HG03571 (cell line): ENCODE measurements around the gene TUBGCP2.
"Not testable (repeated sequence)": the region's sequence is repeated elsewhere in the genome, so short reads cannot be mapped to it uniquely, and the experiment has no call there.

Experiments used
- ATAC-seq: cut with Tn5 transposase; IDR thresholded peaks from one replicate; pipeline ENCODE4 v1.9.1; 2021; ENCODE audit not compliant: unreplicated experiment

Gene TUBGCP2

DNA sequence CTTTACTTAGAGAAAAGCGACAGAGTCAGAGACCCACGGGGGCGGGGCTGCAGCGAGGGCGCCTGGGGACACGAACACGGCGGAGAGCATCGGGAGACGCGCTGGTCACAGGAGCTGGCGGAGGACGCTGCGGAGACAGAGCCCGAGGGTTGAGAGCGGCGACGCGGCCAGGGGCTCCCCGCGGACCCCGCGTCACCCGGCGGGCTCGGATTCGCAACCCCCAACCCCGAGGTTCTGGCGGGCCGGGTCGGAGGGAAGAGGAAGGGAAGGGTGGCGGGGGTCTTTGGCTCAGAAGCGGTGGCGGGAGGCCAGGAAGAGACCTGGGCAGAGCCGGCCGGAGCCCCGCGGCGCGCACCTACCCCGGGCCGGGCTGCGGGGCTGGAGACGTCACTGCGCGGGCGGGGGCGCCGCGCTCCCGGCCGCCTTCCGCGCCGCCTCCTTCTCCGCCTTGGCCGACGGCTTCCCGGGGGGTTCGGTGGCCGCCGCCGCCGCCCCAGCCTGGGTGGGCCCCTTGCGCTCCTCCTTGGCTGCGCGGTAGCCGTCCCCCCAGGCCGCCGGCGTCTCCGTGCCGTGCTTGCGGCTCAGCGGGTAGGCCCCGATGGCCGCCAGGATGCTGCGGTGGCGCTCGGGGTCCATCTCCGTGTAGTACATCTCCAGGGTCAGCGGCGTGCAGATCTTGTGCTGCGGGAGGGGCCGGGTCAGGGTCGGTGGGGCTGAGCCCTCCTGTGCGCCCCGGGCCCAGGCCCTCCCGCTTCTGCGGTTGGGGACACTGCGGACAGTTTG is 17.0 kb upstream of the TUBGCP2 start:
- no peak for ATAC-seq

GRCh38 chr10:133324857-133325260 is 16.2 kb upstream of the TUBGCP2 start:
- ATAC-seq, result no peak

DNA sequence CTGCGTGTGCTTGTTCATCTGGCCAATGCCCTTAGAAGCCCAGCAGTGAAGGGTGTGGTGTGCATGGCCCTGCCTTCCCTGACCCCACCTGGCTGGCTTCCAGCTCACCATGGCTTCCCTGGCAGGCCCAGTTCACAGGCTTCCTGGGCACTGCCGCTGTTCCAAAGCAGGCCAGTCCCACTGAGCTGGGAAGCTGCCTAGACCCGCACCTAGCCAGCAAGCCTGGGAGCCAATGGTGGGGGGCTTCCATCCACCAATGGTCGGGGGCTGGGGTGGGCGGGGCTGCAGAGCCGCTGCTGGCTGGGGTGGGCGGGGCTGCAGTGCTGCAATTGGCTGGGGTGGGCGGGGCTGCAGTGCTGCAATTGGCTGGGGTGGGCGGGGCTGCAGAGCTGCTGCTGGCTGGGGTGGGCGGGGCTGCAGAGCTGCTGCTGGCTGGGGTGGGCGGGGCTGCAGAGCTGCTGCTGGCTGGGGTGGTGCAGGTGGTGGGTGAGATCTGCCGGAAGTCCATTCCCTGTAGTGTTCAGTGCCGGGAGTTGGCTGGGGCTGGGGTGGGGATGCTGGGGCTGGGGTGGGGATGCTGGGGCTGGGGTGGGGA is 15.6 kb upstream of the TUBGCP2 start:
- ATAC-seq, result no peak

DNA sequence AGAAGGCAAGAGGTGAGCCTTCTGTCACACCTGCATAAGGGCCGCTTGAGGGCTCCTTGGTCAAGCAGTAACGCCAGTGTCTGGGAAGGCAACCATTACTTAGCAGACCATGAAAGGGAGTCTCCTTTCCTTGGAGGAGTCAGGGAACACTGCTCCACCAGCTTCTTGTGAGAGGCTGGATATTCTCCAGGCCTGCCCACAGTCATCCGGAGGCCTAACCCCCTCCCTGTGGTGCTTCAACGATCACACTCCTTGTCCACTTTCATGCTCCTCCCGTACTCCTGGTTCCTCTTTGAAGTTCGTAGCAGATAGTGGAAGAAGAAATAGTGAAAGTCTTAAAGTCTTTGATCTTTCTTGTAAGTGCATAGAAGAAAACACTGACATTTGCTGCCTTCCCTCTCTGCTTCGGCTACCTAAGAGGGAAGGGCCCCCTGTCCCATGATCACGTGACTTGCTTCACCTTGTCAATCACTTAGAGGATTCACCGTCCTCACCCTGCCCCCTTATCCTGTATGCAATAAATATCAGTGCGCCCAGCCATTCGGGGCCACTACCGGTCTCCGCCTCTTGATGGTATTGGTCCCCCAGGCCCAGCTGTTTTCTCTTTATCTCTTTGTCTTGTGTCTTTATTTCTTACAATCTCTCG is 13.5 kb upstream of the TUBGCP2 start:
- not testable (repeated sequence) for ATAC-seq

DNA sequence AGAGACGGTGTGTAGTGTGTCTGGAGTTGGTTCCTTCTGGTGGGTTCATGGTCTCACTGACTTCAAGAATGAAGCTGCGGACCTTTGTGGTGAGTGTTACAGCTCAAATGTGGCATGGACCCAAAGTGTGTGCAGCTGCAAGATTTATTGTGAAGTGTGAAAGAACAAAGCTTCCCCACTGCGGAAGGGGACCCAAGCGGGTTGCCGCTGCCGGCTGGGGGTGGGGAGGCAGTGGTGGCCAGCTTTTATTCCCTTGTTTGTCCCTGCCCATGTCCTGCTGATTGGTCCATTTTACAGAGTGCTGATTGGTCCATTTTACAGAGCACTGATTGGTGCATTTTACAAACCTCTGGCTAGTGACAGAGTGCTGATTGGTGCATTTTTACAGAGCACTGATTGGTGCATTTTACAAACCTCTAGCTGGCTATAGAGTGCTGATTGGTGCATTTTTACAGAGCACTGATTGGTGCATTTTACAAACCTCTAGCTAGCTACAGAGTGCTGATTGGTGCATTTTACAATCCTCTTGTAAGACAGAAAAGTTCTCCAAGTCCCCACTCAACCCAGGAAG is 12.3 kb upstream of the TUBGCP2 start:
- ATAC-seq, result not testable (repeated sequence)

- ATAC-seq, result peak; percentile 91
These were observed 9.9 kb upstream of the TUBGCP2 start for GRCh38 chr10:133318494-133319127.

- no peak for ATAC-seq
These were observed 8.1 kb upstream of the TUBGCP2 start for GRCh38 chr10:133316732-133317131.

DNA sequence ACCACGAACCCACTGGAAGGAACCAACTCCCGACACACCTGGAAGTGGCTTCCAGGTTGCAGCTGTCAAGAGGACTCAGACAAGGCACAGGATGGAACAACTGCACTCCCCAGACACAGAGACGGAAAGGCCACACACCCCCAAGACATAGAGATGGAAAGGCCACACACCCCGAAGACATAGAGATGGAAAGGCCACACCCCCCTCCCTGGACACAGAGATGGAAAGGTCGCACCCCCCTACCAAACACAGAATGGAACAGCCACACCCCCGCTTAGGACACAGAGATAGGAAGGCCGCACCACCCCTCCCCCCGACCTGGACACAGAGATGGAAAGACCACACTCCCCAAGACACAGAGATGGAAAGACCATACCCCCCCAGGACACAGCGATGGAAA is 7.6 kb upstream of the TUBGCP2 start:
- no peak for ATAC-seq

DNA sequence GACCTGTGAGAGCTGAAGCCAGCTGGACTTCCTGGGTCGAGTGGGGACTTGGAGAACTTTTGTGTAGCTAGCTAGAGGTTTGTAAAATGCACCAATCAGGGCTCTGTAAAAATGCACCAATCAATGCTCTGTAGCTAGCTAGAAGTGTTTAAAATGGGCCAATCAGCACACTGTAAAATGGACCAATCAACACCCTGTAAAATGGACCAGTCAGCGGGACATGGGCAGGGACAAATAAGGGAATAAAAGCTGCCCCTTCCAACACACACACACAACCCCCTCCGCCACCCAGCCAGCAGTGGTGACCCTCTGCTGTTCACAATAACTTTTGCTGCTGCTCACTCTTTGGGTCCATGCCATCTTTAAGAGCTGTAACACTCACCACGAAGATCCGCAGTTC is 7.2 kb upstream of the TUBGCP2 start:
- ATAC-seq, result no peak

GRCh38 chr10:133314911-133315310 is 6.2 kb upstream of the TUBGCP2 start:
- no peak for ATAC-seq

DNA sequence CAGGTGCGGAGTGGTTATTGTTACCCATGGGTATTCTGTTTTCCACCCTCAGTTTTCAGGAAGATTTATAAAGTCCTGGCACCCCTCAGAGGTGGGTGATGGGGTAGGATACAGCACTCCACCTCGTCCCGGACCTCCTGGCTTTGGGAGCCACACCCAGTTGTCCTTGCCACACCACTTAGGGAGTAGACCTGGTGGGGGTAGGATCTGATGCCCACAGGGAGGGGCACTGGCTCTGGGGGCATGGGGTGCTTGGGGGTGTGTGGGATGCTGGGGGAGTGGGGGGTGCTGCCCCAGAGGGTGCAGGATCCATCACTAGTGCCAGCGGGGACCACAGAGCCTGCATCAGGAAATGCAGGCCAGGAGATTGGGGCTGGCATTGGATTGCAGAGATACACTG is 4.5 kb upstream of the TUBGCP2 start:
- no peak for ATAC-seq

GRCh38 chr10:133312769-133313145 is 4.1 kb upstream of the TUBGCP2 start:
- ATAC-seq, result no peak

GRCh38 chr10:133312016-133312768 is 3.5 kb upstream of the TUBGCP2 start:
- no peak for ATAC-seq

DNA sequence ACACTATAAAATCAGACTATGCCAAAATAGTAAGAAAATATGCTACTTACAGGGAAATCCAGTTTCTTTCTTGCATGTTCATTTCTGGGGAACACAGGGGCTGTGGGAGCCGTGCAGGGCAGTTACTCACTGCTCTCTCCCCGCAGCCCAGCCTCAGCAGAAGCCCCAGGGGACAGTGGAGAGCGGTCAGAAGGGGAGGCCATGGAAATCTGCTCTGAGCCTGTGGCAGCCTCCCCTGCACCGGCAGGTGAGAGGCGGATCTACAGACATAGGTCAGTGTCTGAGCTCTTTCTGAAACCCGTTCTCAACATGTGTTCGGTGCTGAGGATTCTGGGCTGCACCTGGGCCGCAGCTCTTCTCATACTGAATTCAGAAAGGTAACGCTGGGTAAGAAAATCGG is 2.9 kb upstream of the TUBGCP2 start:
- ATAC-seq, result no peak

GRCh38 chr10:133310789-133311188 is 2.1 kb upstream of the TUBGCP2 start:
- no peak for ATAC-seq

GRCh38 chr10:133310399-133310755 is 1.7 kb upstream of the TUBGCP2 start:
- no peak for ATAC-seq

DNA sequence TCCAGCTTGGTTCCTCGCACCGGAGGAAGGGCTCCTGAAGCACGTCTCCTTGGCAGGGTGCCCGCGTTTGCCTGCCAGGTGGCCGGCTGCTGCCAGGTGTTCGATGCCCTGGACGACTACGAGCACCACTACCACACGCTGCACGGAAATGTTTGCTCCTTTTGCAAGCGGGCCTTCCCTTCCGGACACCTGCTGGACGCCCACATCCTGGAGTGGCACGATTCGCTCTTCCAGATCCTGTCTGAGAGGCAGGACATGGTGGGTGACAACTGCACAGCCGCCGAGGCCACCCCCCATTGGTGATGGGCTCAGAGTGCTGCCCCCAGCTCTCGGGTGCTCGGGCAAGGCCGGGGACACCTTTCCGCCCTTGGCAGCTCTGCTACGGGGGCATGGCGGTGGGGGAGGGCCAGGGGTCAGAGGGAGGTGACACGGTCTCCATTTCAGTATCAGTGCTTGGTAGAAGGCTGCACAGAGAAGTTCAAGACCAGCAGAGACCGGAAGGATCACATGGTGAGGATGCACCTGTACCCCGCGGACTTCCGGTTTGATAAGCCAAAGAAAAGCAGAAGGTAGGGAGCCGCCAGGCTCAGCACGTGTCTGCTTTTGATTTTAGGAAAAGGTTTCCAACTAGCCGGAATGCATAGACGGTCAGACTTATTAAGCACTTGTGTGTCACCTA is 1.2 kb upstream of the TUBGCP2 start:
- no peak for ATAC-seq

DNA sequence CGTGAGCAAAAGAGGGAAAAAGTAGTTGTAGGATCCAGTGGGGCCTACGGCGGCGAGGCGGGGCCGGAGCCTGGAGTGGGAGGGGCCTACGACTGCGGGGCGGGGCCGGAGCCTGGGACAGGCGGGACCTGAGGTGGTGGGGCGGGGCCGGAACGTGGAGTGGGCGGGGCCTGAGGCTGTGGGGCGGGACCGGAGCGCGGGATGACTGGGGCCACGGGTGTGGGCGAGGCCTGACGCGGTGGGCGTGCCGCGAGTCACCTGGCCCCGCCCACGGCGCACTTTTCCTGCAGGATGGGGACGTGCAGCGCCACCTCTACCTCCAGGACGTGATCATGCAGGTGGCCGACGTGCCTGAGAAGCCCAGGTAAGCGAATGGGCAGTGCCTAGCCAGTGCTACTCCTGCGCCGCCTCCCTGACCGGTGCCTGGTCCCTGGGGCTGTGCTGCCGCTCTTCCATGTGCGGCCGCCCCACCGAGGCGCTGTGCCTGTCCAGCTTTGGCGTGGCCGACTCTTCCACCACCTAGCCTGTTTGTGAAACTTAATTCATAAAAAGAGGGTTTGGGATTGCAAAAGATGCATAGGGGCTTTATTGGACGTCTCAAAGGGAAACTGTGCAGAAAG is 538 bp upstream of the TUBGCP2 start:
- peak; percentile 69 for ATAC-seq

- peak; percentile 42 for ATAC-seq
These were observed 774 bp downstream of the TUBGCP2 start for GRCh38 chr10:133307776-133308420.
